HCT116 (cell line): ENCODE measurements around the gene RTN4RL1. TPM values are rescaled to one million over a fixed set of nuclear protein-coding genes. Genes with fewer than 3 reads are reported as not detected.

Experiments used
- ATAC-seq: fragments of 200-7000 bp; cut with Tn5 transposase; 2 replicates; pipeline ENCODE4 v1.9.1; 2020; ENCODE audit warnings: mild to moderate bottlenecking, moderate library complexity
- BruUV-seq: library from RNA; stranded (reverse); fragments of 400-500 nt; replicated peaks from 2 replicates; lab custom pipeline; 2021; lab: Mats Ljungman, UMichigan
- CTCF ChIA-PET: fragments of 300-600 bp; sonication (Branson Sonifier 250); formaldehyde crosslinking; loops from one replicate; lab custom pipeline; 2021; ENCODE audit warnings: antibody characterized with exemption; lab: Charles Lee
- POLR2A ChIA-PET: fragments of 300-600, 350-600 bp; sonication (Branson Sonifier 250); formaldehyde crosslinking; loops from one replicate; lab custom pipeline; 2021; ENCODE audit warnings: antibody characterized with exemption; lab: Charles Lee
- RAD21 ChIA-PET, 2 experiments: fragments of 300-600 bp; sonication (Branson Sonifier 250); formaldehyde crosslinking; loops; one replicate each; lab custom pipeline; 2023; ENCODE audit warnings: low total read pairs in 2 of 2; ENCODE audit not compliant: uncharacterized antibody in 2 of 2, unreplicated experiment in 2 of 2, low non-redundant PET in 1 of 2; lab: Charles Lee
- DNase-seq: peaks from one replicate; pipeline ENCODE4 v3.0.0-alpha.2; 2010; ENCODE audit warnings: low read depth, low spot score
- H2AFZ ChIP-seq: fragments of 200-600 bp; shearing (Covaris generic), sonication (generic); 2 replicates; pipeline ENCODE4 v1.6.1; 2017; ENCODE audit warnings: low read depth, mixed run types, mixed read lengths, antibody characterized with exemption, low read length; ENCODE audit not compliant: poor library complexity, severe bottlenecking
- H3K27ac ChIP-seq: 2 replicates; pipeline ENCODE4 v1.5.1; 2012; ENCODE audit warnings: low read depth, low read length
- H3K27me3 ChIP-seq: fragments of 200-600 bp; sonication (generic); 2 replicates; pipeline ENCODE4 v1.6.1; 2016; ENCODE audit warnings: mixed run types, low read length, mixed read lengths; ENCODE audit not compliant: insufficient read depth
- H3K36me3 ChIP-seq, 2 experiments: fragments of 200-500 bp in 1 of 2; fragments of 200-600 bp in 1 of 2; sonication (Bioruptor generic) in 1 of 2; sonication (generic) in 1 of 2; 2 replicates each; pipeline versions ENCODE4 v1.5.1 to v1.6.1; 2014 to 2016; ENCODE audit warnings: low read length in 2 of 2, inconsistent platforms in 1 of 2, mixed read lengths in 1 of 2, mixed run types in 1 of 2; ENCODE audit not compliant: insufficient read depth in 2 of 2, control insufficient read depth in 1 of 2
- H3K4me1 ChIP-seq, 2 experiments: fragments of 200-600 bp in 1 of 2; sonication (generic) in 1 of 2; 2 replicates each; pipeline versions ENCODE4 v1.5.1 to v1.6.1; 2012 to 2017; ENCODE audit warnings: low read length in 2 of 2, inconsistent platforms in 1 of 2, mild to moderate bottlenecking in 1 of 2, mixed read lengths in 1 of 2, mixed run types in 1 of 2, moderate library complexity in 1 of 2; ENCODE audit not compliant: insufficient read depth in 2 of 2, control insufficient read depth in 1 of 2
- H3K4me2 ChIP-seq: fragments of 200-600 bp; sonication (generic); 2 replicates; pipeline ENCODE4 v1.6.1; 2017; ENCODE audit warnings: mixed run types, low read length, mixed read lengths
- H3K4me3 ChIP-seq, 2 experiments: fragments of 200-600 bp in 1 of 2; sonication (generic) in 1 of 2; replicated peaks in 1 of 2; 2 replicates each; pipeline ENCODE4 v1.5.1; 2011 to 2016; ENCODE audit warnings: low read length in 2 of 2, control low read depth in 1 of 2, low read depth in 1 of 2, mild to moderate bottlenecking in 1 of 2, mixed read lengths in 1 of 2, mixed run types in 1 of 2
- H3K79me2 ChIP-seq: fragments of 200-600 bp; sonication (generic); 2 replicates; pipeline ENCODE4 v1.6.1; 2017; ENCODE audit warnings: mild to moderate bottlenecking, mixed run types, low read length, moderate library complexity, mixed read lengths; ENCODE audit not compliant: insufficient read depth
- H3K9ac ChIP-seq: fragments of 200-600 bp; sonication (generic); 2 replicates; pipeline ENCODE4 v1.6.1; 2016; ENCODE audit warnings: low read length, mixed read lengths
- H3K9me2 ChIP-seq: fragments of 200-600 bp; sonication (generic), shearing (Covaris generic); 2 replicates; pipeline ENCODE4 v1.6.1; 2017; ENCODE audit warnings: mixed run types, mild to moderate bottlenecking, moderate library complexity; ENCODE audit not compliant: insufficient read depth
- H3K9me3 ChIP-seq, 2 experiments: fragments of 200-500 bp in 1 of 2; fragments of 200-600 bp in 1 of 2; sonication (Bioruptor generic) in 1 of 2; sonication (generic) in 1 of 2; 2 replicates each; pipeline ENCODE4 v1.6.1; 2014 to 2017; ENCODE audit warnings: low read length in 2 of 2, mixed read lengths in 2 of 2, inconsistent platforms in 1 of 2, low read depth in 1 of 2, mild to moderate bottlenecking in 1 of 2, mixed run types in 1 of 2, moderate library complexity in 1 of 2; ENCODE audit not compliant: control insufficient read depth in 1 of 2, insufficient read depth in 1 of 2
- H4K20me1 ChIP-seq: fragments of 200-600 bp; sonication (generic), shearing (Covaris generic); 2 replicates; pipeline ENCODE4 v1.6.1; 2017; ENCODE audit warnings: mixed run types, mild to moderate bottlenecking, moderate library complexity; ENCODE audit not compliant: insufficient read depth
- CEBPB ChIP-seq: IDR thresholded peaks from 2 replicates; pipeline ENCODE4 v1.6.1; 2012; ENCODE audit warnings: low read depth
- EGR1 ChIP-seq: IDR thresholded peaks from 2 replicates; pipeline ENCODE4 v1.6.1; 2012; ENCODE audit warnings: low read depth
- EZH2 ChIP-seq: fragments of 200-600 bp; sonication (generic); IDR thresholded peaks from 2 replicates; pipeline ENCODE4 v1.6.1; 2017; ENCODE audit warnings: antibody characterized with exemption, mixed run types
- FOSL1 ChIP-seq: IDR thresholded peaks from 2 replicates; pipeline ENCODE4 v1.6.1; 2012; ENCODE audit warnings: low read depth
- JUND ChIP-seq: IDR thresholded peaks from 2 replicates; pipeline ENCODE4 v1.6.1; 2012
- POLR2A ChIP-seq: IDR thresholded peaks from 2 replicates; pipeline ENCODE4 v1.7.0; 2011; ENCODE audit warnings: borderline replicate concordance; ENCODE audit not compliant: insufficient read depth, insufficient read length; ENCODE audit errors: extremely low read depth
- RAD21 ChIP-seq: IDR thresholded peaks from 2 replicates; pipeline ENCODE4 v1.6.1; 2012; ENCODE audit warnings: low read depth, mild to moderate bottlenecking
- SIN3A ChIP-seq: IDR thresholded peaks from 2 replicates; pipeline ENCODE4 v1.6.1; 2012; ENCODE audit warnings: low read depth
- SP1 ChIP-seq: IDR thresholded peaks from 2 replicates; pipeline ENCODE4 v1.6.1; 2012; ENCODE audit warnings: low read depth
- SRF ChIP-seq: IDR thresholded peaks from 2 replicates; pipeline ENCODE4 v1.6.1; 2012; ENCODE audit warnings: low read depth
- YY1 ChIP-seq: IDR thresholded peaks from 2 replicates; pipeline ENCODE4 v1.6.1; 2011; ENCODE audit warnings: low read length, low read depth, moderate library complexity, mild to moderate bottlenecking; ENCODE audit not compliant: insufficient replicate concordance; ENCODE audit errors: extremely low read depth
- ZFX ChIP-seq: fragments of 450-650 bp; IDR thresholded peaks from 2 replicates; pipeline ENCODE4 v1.6.1; 2017
- ZNF274 ChIP-seq: fragments of 200-500 bp; sonication (Bioruptor generic); IDR thresholded peaks from 2 replicates; pipeline ENCODE4 v1.6.1; 2014; ENCODE audit warnings: mild to moderate bottlenecking, low read depth, low read length, inconsistent platforms
- intact Hi-C: fragments of 100-400 bp; cut with micrococcal nuclease; formaldehyde crosslinking; loops from 2 replicates; pipeline ENCODE4 v1.10.0; 2022
- total RNA-seq: library from RNA; stranded (reverse); gene quantifications from one replicate; pipeline ENCODE4 v1.2.1, GENCODE V29; 2021; ENCODE audit not compliant: unreplicated experiment
- TF ChIP-seq, protein P1 (sequence below): IDR thresholded peaks from 2 replicates; pipeline ENCODE4 v1.6.1; 2011; ENCODE audit warnings: mild to moderate bottlenecking, low read length, moderate library complexity; ENCODE audit not compliant: insufficient replicate concordance; ENCODE audit errors: extremely low read depth
- TF ChIP-seq, protein P2 (sequence below): IDR thresholded peaks from 2 replicates; pipeline ENCODE4 v1.6.1; 2012

Gene RTN4RL1
- total RNA-seq, 1 experiment from 2014 or later = 3.7 TPM

DNA sequence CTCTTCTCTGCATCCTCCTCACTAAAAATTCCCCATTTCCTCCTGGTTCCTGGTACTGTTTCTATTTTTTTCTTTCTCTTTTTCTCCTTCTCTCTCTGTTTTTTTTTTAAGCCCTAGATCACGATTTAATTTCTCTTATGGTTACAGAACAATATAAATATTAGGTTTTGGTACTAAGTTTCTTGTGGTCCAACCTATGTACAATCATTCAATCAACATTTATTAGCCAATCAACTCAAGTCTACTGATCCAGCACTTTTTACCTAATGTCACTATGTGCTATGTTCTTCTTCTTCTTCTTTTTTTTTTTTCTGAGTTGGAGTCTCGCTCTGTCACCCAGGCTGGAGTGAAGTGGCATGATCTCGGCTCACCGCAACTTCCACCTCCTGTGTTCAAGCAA lies 12.6 kb downstream of the RTN4RL1 start:
- ATAC-seq = no peak
- TF ChIP-seq, protein P1, sequence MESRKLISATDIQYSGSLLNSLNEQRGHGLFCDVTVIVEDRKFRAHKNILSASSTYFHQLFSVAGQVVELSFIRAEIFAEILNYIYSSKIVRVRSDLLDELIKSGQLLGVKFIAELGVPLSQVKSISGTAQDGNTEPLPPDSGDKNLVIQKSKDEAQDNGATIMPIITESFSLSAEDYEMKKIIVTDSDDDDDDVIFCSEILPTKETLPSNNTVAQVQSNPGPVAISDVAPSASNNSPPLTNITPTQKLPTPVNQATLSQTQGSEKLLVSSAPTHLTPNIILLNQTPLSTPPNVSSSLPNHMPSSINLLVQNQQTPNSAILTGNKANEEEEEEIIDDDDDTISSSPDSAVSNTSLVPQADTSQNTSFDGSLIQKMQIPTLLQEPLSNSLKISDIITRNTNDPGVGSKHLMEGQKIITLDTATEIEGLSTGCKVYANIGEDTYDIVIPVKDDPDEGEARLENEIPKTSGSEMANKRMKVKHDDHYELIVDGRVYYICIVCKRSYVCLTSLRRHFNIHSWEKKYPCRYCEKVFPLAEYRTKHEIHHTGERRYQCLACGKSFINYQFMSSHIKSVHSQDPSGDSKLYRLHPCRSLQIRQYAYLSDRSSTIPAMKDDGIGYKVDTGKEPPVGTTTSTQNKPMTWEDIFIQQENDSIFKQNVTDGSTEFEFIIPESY = no peak
- TF ChIP-seq EGR1 (no peak), EZH2 (no peak), JUND (no peak), ZNF274 (no peak), SRF (no peak), ZFX (no peak), SP1 (no peak), POLR2A (no peak), YY1 (no peak), CEBPB (no peak), FOSL1 (no peak), SIN3A (no peak), RAD21 (no peak)
- TF ChIP-seq, protein P2, sequence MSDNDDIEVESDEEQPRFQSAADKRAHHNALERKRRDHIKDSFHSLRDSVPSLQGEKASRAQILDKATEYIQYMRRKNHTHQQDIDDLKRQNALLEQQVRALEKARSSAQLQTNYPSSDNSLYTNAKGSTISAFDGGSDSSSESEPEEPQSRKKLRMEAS = no peak
- Histone ChIP-seq H3K27ac (no peak overlapping the region), H3K36me3 (no peaks in the 10 kb centered on the region), H3K9me3 (no peaks in the 10 kb centered on the region; a peak in 1 of 4 replicates), H3K27me3 (no peaks in the 10 kb centered on the region), H3K9me2 (no peaks in the 10 kb centered on the region), H3K4me3 (no peak overlapping the region), H3K79me2 (no peaks in the 10 kb centered on the region), H3K4me2 (no peak overlapping the region), H2AFZ (no peak overlapping the region), H3K4me1 (peaks cover 8 to 11% of the 10 kb centered on the region in 2 experiments; a peak in 3 of 4 replicates), H4K20me1 (no peaks in the 10 kb centered on the region), H3K9ac (no peak overlapping the region)
- BruUV-seq = no TSS peak
- ChIA-PET POLR2A (no interaction called here), CTCF (no interaction called here), RAD21 (no interaction called here)
- intact Hi-C loops = no loop called here
- no peak for DNase-seq
